GM21423 (cell line): ENCODE results near the gene MZB1.

ENCODE experiments used
- ATAC-seq: cut with Tn5 transposase; IDR thresholded peaks from one replicate; pipeline ENCODE4 v1.9.1; 2021; ENCODE audit warnings: mild to moderate bottlenecking, moderate library complexity; ENCODE audit not compliant: unreplicated experiment

Gene MZB1

GRCh38 chr5:139389701-139390638, at the start of gene MZB1:
TSS of gene MZB1 (minus strand) at chr5:139389913. CDS start at chr5:139389856, 57 bp downstream.
- ATAC-seq: peak; percentile 37

GRCh38 chr5:139439013-139439903, 49.5 kb upstream of the MZB1 start, which contains the start of gene DNAJC18:
TSS of gene DNAJC18 (minus strand) at chr5:139439525. CDS start at chr5:139439445, 80 bp downstream.
- ATAC-seq: peak; percentile 90

GRCh38 chr5:139438707-139439012, 48.9 kb upstream of the MZB1 start:
- ATAC-seq: no peak

- no peak for ATAC-seq
Measured at GRCh38 chr5:139435676-139436075, 46.0 kb upstream of the MZB1 start.

GRCh38 chr5:139431706-139432105, 42.0 kb upstream of the MZB1 start:
- ATAC-seq: no peak

GRCh38 chr5:139430015-139430414, 40.3 kb upstream of the MZB1 start:
- no peak for ATAC-seq

- ATAC-seq: no peak
Measured at GRCh38 chr5:139426203-139426885, 36.6 kb upstream of the MZB1 start.

GRCh38 chr5:139425497-139425896, 35.8 kb upstream of the MZB1 start:
- no peak for ATAC-seq

- peak; percentile 60 for ATAC-seq
Measured at GRCh38 chr5:139422307-139422893, 32.7 kb upstream of the MZB1 start.

GRCh38 chr5:139419226-139420192, 29.8 kb upstream of the MZB1 start:
- no peak for ATAC-seq

GRCh38 chr5:139418793-139419192, 29.1 kb upstream of the MZB1 start:
- no peak for ATAC-seq

- ATAC-seq: no peak
Measured at GRCh38 chr5:139417214-139417613, 27.5 kb upstream of the MZB1 start.

- ATAC-seq: no peak
Measured at GRCh38 chr5:139416651-139417050, 26.9 kb upstream of the MZB1 start.

GRCh38 chr5:139415869-139416268, 26.2 kb upstream of the MZB1 start:
- ATAC-seq: no peak

- ATAC-seq: no peak
Measured at GRCh38 chr5:139415221-139415861, 25.6 kb upstream of the MZB1 start.

GRCh38 chr5:139414581-139415130, 24.9 kb upstream of the MZB1 start:
- no peak for ATAC-seq

GRCh38 chr5:139413963-139414362, 24.2 kb upstream of the MZB1 start:
- no peak for ATAC-seq

GRCh38 chr5:139413153-139413552, 23.4 kb upstream of the MZB1 start:
- no peak for ATAC-seq
